GM18505 (cell line): ENCODE measurements around the gene HEXIM1.

Experiments used
- ATAC-seq: cut with Tn5 transposase; IDR thresholded peaks from one replicate; pipeline ENCODE4 v1.9.1; 2021; ENCODE audit not compliant: unreplicated experiment
- POLR2A ChIP-seq: IDR thresholded peaks from 4 replicates; pipeline ENCODE4 v1.6.1; 2011; ENCODE audit warnings: borderline replicate concordance; ENCODE audit not compliant: insufficient read depth, insufficient read length; ENCODE audit errors: extremely low read depth

HEXIM1 gene

DNA sequence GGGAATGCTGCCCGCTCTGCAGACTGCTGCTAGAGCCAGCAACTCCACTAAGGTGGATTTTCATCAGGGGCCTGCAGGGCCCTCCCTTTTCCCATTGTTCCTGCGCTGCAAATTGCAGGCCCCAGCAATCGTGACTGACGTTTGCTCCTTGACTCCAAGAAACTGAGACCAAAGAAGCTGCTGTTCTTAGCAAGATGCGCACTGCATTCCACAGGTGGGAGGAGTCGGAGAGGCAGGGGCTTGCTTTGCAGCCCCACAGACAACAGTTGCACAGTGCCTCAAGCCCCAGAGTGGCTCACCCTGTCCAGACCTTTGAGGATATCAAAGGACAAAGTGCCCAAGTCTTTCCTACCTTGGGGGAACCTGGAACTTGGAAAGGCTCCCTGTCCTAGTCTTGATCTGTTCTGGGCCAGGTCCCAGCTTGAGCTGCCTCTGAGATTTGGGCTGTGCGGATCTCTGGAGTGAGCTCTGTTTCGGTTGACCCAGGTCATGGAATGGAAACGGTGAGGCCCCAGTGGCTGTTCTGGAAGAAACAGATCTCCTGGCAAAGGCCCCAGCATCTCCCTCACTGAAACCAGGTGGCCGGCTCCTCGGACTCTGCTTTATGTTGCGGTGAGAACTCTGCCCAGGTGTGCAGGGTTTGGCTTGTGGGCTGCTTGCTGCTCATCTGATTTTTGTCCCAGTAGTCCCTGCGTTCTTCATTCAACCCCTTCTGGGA is 40.8 kb upstream of the HEXIM1 start:
- no peak for TF ChIP-seq POLR2A
- no peak for ATAC-seq

DNA sequence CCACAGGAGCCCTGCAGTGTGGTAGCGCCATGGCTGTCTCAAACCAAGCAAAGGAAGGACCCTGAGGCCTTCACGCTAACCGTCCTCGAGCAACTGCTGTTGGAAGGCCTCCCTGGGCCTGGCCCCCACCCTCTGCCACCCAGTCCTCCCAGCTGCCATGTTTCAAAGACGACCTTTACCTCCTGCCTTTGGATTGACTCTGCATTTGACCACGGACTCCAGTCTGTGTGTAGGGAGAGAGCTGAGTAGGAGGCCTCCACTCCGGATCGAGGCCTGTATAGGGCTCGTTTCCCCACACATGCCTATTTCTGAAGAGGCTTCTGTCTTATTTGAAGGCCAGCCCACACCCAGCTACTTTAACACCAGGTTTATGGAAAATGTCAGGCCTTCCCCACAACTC is 40.2 kb upstream of the HEXIM1 start:
- TF ChIP-seq POLR2A: no peak
- ATAC-seq: no peak

DNA sequence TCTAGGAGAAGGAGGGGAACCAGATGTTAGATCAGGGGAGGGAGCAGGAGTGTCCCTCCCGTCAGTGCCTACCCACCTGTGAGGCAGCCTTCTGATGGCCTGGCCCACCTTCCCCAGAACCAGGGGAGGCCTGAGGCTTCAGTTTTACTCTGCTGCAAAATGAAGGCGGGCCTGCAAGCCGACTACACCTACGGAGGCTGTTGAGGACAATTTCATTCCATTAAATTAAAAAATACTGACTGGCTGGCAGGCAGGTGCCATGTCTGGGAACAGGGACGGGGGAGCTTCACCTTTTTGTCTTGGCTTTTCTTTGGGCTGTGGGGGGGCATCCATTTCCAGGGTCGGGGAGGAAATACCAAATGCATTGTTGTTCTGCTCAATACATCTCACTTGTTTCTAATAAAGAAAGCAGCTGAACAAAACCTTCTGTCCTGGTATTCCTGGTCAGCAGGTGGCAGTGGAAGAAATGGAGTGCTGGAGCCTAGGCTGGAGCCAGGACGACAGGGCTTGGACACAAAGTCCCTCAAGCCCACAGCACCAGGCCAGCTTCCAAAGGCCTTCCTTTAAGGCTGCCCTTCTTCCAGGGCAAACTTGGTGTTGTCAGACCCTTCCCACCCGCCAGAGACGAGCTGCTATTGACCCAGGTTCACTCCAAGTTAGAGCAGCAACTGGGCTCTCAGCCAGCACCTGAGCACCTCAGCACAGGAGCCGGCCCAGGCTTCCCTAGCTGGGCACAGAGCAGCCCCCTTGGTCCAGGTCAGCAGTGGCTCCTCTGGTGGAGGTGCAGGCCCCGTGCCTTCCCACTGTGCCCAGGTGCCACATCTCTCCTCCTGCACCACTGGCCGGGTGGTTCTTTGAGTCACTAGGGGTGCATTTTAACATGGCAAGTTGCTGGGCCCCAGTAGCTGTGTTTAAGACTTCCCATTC is 39.4 kb upstream of the HEXIM1 start:
- no peak for ATAC-seq
- TF ChIP-seq POLR2A: no peak

DNA sequence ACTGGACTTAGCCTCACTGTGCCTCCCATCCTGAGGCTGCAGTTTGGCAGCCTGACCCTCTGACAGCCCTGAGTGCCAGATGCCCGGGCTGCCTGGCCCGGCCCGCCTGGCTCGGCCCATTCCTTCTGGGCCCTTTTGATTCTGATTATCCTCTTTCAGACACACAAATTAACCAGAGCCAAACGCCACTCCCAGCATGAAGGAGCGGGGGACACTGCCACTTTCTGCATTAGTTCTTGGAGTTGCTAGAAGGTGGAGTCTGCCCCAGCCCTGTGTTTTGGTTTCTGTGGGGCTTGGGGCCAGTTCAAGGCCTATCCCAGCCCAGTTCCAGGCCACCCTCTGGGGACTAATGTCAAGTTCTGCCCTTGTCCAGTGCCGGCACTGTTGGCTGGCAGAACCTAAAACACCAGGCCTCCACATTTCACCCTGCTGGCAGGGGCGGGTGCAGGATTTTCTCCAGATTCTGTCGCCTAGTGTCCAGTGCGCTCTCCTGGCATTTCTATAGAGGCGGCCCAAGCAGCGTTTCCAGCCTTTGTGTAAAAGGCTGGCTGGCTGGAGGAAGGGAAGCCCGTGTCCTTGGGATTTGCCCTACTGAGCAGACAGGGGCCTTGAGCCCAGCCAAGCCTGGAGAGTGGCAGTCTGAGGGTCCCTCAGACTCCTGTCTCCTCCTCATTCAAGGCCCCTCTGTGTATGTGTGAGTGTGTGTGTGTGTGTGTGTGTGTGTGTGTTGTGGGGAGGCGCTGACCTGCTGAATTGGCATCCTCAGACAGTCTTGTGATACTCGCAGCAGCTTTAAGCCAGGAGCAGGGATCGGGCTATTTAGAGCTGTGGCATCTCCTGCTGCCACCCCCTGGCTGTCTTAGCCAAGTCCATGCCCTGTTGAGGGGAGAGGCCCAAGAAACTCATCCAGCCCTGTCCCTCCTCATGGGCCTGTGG is 37.3 kb upstream of the HEXIM1 start:
- TF ChIP-seq POLR2A: no peak

DNA sequence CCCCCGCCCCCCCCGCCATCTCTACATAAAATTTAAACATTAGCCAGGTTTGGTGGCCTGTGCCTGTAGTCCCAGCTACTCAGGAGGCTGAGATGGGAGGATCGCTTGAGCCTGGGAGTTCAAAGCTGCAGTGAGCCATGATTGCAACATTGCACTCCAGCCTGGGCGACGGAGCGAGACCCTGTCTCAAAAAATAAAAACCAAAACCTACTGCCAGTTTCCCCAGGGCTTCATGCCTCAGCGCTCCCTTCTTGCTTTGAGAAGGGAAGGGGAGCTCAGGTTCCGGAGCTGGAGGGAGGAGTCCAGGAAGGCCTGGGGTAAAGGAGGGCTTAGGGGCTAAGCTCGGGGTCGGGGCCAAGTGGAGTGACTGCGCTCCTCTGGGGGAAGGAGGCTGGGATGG is 36.4 kb upstream of the HEXIM1 start:
- TF ChIP-seq POLR2A: no peak
- ATAC-seq: no peak

More for the DNA sequence above, 37.3 kb upstream of the HEXIM1 start:
- no peak for ATAC-seq

DNA sequence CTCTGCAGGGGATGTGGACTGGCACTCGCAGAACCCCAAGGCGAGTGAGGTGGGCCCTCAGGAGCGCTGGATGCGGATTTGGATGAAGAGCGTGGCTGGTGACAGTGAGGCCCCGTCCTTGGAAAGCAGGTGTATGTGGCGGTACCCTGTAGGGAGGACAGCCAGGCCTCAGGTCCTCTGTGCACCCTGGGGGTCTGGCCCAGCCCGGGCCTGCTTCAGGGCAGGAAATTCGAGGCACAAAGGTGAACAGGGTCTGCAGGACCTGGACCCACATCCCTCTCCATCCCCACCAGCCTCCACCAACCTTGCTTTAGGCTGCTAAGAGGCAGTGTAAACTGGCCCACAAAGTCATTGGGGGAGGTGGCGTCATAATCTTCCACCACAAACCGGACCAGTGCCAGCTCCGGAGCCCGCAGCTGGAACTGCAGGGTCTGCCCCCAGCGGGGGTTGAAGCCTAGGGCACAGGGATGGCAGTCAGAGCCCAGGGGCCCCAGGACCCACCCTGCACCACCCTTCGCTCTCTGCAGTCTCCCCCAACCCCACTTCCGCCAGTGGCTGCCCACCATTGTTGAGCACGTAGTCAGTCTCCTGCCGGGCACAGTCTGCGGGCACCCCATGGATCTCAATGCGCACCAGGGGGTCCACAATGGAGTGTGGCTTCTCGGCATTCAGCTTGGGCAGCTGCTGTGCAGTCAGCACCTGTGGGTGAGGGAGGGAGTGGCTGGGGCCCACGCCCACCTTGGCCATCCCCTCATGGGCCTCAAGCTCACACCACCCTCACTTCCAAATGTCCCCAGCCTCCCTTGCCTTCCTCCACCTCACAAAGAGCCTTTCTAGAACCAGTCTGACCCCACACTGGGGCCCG is 35.5 kb upstream of the HEXIM1 start:
- ATAC-seq: no peak
- TF ChIP-seq POLR2A: no peak

DNA sequence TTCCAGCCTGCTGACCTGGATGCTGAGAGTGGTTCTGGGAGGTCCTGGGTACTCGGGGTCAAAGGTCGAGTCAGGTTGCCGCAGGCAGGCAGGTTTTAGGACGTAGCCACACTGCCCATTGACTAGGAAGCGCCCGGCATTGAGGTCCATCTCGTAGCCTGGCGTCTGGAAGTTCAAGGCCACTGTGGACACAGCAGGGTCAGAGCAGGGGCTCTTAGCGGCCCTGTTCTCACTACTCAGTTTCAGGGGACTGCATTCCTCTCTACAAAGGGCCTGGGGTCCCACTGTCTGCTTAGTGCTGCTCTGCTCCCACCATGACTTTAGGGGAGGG is 34.9 kb upstream of the HEXIM1 start:
- TF ChIP-seq POLR2A: no peak
- ATAC-seq: no peak

DNA sequence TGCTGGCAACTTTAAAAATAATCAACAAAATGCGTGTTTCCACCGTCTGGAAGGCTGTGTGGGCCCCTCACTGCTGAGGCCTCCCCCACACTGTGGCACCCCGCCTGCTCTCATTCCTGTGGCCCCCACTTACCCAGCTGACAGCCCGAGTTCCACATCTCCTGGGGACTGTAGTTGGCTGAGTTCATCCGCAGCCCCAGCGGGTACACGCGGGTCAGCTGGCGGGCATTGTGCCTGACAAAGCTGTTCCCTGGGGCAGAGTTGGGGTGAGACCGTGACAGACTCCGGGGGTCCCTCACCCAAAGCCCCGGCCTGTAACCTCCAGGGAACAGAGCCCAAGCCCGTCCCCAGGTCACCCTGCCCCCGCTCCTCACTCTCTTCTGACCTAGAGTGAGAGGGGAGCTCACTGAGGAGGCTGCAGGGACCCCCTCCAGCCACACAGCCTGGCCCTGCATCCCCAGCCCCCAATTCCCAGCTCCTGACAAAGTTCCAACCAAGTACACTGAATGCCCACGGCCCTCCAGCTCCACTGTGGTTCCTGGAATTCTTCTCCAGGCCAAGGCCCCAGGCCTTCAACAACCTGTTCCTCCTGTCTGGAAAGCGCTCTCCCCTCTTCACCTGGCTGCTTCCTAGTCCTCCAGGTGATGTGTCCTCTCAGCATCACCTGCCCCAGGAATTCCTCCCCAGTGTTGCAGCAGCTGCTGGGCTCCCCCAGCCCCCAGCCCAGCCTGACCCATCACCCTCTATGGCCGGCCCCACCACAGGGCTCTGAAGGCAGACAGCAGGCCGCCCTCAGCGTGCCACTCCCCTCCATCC is 34.0 kb upstream of the HEXIM1 start:
- ATAC-seq: no peak
- TF ChIP-seq POLR2A: no peak

DNA sequence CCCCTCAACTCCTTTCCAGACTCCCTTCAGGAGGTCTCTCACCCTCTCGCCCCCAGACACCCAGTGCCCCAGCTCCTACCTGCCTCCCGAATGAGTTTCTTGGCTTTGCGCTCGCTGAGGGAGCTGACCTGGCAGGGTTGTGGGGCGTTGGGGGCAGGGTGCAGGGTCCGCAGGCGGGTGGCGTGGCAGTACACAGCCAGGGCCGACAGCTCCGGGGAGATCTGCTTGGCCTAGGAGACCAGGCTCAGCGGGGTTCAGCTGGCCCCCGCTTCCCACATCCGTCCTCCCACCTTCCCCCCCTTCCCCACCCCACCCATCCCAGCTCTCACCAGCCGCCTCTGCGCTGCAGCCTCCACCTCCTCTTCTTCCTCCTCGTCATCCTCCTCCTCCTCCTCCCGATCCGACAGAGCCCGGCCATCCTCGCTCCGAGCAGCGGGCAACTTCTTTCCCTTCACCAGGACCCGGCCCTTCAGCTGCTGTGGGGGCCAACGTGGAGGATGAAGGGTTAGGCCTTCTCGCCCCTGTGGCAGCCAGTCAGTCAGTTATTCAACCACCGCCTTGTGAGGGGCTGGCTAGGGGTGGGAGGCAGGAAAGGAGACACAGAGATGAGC is 33.2 kb upstream of the HEXIM1 start:
- TF ChIP-seq POLR2A: no peak
- ATAC-seq: no peak

DNA sequence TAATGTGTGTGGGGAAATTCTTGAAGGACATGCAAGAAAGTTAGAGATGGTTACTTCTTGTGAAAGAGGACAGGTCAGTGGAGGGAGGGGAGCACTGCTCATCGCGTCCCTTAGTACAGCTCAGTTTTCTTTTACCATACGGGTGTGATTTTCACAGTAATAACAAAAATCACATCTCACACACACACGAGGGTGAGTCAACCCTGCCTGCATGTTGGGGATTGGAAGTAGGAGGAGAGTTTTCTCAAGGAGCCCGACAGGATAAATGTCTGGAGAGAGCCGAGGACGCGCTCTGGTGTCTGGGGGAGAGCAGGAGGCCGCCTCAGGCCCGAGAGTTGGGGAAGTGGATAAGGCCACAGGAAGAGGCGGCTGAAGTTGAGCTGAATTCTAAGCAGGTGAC is 32.4 kb upstream of the HEXIM1 start:
- no peak for ATAC-seq
- no peak for TF ChIP-seq POLR2A

DNA sequence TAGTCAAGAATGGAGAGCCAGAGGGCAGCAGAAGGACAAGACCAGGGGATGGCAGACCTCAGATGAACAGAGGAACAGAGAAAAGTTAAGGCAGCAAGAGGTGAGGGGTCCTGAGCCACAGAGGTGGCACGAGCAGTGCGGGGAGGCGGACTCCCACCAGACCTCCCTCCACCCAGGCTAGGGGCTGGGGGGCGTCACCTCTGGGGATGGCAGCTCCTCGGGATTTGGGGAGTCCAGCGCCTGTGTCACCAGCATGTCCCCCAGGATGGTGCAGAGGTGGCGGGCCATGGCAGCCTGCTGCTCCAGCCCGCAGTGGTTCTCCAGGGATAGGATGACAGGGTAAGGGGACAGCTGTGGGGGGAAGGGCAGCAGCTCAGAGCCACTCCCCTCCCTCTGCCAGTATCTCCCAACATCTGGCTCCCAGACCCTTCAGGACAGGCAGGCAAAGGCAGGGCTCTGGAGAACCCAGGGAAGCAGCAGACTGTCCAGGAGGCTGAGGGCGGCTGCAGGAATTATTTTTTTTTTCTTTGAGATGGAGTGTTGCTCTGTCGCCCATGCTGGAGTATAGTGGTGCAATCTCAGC is 31.8 kb upstream of the HEXIM1 start:
- no peak for ATAC-seq
- no peak for TF ChIP-seq POLR2A
